Activated CD4-positive, alpha-beta T cell treated with anti-CD3 and anti-CD28 coated beads for 4 hours (primary cell): ENCODE measurements around the gene ALDH1A3.

Experiments used
- DNase-seq, 2 donors: peaks; one replicate each; pipeline ENCODE4 v3.0.0-alpha.2; 2020

Gene ALDH1A3

DNA sequence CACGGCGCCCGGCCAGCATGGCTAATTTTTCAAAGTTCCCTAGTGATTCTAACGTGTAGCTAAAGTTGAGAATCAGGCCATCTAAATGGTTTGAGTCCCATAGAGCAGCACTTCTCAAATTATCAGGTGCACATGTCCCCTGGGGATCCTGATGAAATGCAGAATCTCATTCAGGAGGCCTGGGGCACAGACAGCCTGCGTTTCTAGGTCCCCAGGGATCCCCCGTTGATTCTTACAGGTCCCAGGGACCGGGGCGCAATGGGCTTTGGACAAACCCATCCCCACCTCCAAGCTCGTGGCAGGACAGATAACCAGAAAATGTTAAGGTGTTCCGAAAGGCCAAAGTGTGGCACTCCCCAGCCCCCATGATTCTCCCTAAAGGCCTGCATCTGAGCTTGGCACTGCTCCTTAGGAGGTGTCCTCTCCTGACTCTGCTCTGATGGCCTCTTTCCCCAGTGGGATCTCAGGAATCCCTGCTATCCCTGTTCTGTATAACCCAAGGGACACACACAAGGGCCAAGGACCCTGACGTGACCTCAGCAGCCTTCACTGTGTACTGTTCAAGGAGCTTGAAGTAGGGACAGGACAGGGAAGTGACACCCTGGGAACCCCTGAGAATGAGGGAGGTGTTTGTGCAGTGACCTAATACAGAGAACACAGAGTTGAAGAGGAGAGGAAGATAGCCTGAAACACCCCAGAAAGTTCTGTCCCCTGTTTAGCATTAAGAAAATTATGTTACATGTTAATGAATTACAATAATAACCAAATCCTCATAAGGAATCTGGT, 47.5 kb downstream of the ALDH1A3 start:
- no peak for DNase-seq

DNA sequence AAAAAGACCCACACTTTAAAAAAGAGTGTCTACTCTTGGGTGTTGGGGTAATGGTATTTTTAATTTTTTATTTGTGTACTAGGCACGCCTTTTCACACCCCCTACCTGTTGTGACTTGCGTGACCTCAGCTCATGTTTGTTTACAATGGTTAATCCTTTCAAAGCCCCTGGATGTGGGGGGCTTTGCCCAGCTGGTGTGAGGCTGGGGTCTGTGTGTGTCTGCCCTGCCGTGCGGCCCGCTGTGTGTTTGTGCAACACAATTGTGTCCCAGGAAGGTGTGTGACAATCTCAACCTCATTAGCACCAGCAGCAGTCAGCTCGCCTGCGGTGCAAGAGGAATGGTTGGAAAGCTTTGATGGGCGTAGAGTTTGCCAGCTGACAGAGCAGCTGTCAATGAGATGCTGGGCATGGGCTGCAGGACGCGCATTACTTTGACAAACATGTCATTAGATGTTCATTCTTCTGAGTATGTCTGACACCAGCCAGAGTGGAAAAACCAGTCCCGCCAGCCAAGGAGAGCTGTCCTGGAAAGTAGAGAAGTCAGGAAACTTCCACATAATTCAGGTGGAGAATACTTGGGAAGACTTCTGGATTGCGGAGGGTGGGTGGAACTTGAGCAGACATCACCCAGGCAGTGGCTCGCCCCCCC, 49.1 kb downstream of the ALDH1A3 start:
- no peak for DNase-seq

DNA sequence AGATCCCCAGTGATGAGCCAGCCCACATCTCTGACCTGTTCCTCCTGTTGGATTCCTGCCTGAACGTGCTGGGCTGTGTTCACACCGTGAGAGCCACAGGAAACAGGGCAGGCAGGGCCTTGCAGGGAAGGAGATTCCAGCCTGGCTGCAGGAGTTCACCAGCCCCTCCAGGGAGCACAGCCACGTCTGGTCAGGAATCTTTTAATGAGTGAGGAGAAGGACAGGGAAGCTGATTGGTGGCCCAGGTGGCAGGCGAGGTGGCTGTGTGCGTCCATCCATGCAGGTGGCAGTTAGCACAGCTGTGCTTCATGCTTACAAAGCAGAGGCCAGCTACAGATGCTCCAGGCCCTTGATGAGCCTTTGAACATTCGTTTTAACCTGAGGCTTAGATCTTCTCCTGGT, 50.0 kb downstream of the ALDH1A3 start:
- DNase-seq = no peak

DNA sequence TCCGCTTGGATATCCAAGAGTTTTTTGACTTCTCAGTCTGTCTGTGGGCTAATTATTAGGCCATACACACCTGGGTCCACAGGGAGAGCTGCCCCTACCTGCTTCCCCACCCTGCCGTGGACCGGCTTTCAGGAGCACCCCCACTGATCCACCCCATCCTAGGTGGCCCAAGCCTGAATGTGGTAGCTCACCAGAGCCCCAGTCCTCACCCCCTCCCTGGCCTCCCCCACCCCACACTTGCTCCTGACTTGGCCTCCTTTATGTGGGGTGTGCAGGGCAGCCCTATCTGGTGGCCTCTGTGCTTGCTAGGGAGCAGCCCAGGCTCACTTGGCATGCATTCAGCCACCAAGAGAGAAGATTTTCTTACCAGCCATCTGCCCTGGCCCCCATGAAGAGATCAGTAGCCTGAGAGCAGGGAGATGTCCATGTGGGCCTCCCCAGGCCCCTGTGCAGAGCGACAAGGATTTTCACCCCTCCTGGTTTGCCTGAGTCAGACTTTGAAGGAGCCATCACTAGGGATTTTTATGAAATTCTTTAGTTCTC, 50.7 kb downstream of the ALDH1A3 start:
- DNase-seq = no peak

DNA sequence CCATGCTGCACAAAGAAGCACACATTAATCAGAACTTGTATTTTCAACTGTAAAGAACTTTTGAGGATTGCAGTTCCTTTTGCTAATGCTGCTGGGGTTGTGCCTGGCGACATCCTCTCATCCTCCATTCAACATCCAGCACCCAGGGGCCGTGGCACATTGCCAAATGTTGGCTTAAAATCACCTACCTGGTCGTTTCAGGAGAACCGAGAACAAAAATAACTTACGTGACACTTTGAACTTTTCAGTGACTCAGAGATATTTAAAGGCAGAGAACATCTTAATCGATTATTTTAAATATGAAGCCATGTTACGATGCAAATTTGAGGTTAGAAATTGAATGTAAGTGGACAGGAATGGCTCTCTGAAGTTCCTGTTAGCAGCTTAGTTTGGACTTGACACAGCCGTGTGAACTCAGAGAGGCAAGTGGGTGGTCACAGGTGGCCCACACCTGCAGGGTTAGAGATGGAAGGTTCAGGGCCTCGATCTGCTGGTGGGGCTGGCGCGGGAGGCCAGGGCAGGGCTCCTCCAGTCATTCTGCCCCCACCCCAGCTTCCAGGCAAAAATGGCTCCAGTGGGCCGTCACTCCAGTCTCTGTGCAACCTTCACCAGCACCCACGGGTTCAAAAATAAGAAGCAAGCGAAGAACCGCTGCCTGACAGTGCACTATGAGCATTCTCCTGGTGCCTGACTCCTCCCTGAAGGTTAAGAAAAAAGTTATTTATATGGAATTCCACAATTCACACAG, 51.7 kb downstream of the ALDH1A3 start:
- DNase-seq = no peak

DNA sequence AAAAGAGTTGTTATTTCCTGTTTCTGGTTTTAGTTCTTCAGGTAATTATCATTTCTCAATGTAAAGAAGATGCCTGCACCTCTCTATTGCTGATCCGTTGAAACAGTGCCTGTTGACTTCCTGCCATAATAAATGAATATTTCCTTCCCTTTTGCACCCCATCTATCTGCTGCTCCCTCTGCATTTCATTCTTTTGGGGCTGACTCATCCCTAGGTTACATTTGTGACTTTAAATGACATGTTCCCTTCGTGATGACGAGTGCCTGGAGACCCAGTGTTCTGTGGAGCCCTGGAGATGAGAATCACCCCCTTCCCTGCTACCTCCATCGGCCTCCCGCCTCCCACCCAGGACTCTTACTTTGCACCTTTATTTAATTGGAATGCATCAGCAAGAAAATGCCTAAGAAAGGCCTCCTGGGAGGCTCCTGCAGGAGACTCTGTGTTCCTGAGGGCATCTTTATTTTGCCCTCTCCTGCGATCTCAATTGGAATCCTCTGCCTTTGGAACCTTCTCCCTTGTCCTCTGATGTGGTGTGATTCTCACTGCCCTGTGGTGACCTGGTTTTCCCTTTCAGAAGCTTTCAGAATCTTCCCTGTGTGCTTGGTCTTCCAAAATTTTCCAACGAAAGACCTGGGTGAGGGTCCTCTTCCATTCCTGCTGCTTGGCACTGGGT, 53.2 kb downstream of the ALDH1A3 start:
- no peak for DNase-seq

DNA sequence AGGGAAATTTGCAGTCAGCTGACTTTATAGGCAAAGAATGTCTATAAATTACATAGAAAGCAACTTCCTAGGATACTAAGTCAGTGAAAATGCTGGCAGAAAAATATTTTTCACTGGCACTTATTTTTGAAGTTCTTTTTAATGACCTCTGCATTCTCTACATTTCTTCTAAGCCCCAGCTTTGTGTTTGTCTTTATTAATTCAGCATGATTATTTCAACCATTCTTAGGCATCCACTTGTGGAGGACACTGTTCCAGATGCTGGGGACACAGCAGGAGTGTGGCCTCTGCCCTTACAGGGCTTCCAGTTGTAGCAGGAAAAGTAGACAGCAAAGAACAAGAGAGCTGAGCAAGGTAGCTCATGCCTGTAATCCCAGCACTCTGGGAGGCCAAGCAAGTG, 54.5 kb downstream of the ALDH1A3 start:
- no peak for DNase-seq

DNA sequence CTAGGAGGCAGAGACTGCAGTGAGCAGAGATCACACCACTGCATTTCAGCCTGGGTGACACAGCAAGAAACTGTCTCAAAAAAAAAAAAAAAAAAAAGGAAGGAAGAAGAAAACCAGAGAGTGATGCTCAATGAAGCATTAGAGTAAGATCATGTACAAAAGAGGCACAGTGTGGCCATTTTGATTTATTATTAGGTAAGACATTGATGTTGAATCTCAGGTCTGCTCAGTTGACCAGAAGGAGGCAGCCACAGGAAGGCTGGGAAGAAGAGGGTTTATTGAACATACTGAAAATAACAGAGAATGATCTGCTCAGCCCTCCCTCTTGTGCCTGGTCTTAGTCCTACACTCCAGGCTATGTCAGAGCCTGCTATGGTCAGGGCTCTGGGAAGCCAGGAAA, 55.1 kb downstream of the ALDH1A3 start:
- no peak for DNase-seq

DNA sequence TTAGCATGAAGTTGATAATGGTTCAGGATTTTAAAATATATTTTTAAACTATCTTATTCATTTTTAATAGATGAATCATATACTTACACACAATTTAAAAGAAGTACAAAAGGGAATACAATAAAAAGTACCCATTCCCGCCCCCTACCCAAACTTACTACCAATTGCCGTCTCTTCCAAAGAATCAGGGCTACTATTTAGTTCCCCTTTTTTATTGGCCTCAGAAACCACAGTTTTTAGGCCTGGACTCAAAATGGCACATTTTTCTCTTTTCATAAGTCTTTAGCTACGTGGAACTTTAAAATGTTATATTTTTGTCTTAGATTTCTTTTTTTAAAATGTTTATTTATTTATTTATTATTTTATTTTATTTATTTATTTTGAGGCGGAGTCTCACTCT, 57.5 kb downstream of the ALDH1A3 start:
- DNase-seq = no peak

DNA sequence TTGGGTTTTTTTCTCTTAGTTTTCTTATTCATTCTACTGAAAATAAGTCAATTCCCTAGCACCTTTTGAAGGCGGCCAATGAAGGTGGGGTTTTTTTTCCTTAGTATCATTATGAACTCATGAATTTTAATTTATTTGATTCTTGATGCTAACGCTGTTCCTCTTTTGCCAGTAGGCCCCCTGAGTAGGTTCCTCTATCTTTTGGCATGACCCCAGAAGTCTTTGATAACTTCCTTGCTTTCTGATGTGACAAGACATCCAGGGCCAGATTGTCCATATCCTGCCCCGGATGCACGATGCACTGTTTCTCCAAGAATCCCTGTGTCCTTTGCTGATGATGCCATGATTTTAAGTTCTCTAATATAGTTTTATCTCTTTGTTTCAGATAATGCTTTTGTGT, 60.2 kb downstream of the ALDH1A3 start:
- DNase-seq = no peak

DNA sequence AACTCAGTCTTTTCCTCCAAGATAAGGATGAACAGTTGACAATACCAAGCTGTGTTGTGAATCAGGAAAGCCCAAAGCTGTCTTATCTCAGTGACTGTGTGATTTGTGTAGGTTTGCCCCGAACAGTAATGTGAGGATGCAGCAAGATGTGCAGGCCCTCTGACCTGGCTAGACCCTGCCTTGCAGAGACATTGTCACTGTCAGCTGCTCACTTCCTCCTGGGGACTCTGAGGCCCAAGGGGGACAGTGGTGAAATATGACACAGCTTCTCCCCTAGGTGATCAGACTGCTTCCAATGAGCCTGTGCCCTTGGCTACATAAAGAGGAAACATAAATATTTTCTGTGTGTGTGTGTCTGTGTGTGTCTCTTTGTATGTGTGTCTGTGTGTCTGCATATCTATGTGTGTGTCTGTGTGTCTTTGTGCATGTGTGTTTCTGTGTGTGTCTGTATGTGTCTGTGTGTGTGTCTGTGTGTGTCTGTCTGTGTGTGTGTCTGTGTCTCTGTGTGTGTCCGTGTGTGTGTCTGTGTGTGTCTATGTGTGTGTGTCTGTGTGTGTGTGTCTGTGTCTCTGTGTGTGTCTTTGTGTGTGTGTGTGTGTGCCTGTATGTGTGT, 61.2 kb downstream of the ALDH1A3 start:
- DNase-seq = no peak

DNA sequence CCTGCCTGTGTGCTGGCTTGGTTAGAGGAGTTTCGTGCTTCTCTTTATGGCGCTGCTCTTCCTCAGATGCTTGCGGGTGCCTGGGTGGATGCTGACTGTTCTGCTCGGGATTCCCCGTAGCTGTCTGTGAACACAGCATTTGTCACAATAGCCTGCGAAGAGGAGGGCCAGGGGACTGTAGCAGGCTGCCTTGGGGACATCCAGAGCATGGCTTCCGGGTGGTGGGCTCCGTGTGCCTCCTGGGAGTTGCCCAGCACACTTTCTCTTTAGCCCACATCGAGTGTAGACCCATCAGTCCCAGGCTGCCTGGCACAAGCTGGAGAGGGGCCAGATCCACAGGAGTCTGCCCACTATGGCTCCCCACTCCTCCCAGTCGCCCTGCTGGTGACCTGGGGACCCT, 61.9 kb downstream of the ALDH1A3 start:
- no peak for DNase-seq

DNA sequence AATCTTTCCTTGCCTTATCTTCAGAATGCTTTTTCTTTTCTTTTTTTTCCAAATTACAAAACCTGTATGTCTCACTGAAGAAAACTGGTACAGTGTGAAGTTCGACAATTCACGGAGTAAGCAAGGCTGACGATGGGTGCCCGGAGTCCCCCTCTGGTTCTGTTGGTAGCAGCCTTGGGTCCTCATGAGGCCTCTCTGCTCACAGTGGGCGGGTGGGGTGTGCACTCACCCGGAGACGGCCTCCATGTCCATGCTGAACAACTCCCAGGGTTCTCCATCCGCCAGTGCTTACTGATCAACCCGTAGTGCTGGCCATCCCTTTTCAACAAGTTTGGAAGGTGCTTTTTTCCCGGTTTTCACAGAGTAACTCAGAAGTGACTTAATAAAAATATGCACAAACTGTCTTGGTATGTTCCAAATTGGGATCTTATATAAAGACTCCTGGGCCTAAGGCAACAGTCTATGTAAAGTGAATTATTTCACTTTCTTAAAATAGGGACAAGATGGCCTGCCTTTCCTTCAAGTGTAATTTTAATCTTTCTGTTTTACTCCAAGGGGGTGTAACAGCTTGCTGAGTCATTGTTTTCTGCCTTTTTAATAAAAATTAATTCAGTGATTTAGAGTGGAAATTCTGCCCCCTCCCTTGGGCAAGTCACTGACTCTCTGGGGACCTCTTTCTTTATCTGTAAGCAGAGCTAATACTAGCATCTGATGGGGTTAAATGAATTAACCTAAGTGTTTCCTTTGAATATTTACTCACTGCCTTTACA, 63.2 kb downstream of the ALDH1A3 start:
- DNase-seq = no peak

DNA sequence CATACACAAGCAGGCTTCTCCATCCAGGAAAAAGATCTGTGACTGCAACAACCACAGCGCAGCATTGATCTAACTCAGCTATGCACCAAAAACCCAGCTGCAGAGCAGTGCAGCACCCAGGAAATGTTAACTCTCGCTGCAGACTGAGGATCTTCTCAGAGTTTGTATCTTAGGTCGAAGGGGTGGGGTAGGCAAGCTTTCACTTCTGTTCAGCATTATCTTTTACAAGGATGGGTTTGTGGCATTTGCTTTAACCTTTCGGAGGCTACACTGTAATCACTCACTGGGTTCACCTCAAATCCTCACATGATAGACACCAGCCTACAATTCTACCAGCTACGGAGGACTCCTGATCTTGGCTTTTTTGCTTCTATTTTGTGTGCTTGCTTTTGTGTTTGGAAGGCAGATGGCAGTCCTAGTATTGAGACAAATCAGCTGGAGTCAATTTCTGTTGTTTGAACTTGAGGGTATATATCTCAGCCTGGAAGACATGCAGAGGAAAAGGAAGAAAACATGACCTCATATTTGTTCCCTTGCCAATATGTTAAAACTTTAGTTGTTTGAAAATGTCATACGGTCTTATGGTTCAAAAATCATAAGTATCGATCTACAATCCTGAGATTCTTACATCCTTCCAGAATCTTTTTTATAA, 64.7 kb downstream of the ALDH1A3 start:
- no peak for DNase-seq

DNA sequence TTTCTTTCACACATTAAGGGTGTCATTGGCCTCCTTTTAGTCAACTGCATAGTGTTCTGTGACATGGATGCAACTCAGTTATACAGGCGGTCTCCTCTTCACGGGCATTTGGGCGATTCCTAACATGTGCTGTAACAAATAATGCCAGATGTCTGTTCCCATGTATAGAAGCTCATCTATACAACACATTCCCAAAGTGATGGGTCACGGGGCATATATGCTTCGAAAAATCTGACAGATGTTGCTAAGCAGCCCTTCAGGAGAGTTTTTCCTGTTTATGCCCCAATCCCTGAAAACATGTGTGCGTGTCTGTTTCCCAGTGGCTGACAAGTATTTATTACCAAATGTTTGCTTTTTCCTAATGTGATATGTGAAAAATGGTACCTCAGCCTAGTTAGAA, 65.4 kb downstream of the ALDH1A3 start:
- no peak for DNase-seq

DNA sequence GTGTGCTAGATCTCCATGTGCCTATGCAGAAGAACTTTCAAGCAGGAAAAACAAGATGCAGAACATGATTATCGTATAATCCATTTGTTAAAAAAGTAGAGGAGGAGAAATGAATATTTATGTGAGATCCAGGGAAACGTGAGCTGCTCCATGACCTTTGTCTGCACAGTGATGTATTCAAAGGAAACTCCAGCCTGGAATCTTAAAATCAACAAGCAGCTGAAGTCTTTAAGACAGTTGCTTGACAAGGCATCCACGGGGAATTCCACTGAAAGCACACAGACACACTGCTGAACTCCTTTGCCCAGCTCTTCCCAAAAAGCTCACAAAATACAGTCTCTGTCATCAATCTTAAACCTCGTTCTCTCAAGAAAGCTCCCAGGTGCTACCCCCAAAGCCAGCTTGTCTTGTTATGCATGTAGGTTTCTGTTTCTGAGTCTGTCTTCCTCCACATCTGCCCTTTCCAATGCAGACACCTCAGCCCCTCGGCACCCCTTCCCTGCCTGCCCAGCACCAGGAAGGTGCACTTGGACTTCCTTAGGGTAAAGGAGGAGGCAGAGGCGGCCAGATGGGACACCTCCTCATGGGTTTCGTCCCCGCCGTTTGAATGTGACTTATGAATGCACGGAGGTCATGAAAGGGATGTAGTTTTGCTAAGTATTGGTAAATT, 68.3 kb downstream of the ALDH1A3 start:
- DNase-seq = no peak

DNA sequence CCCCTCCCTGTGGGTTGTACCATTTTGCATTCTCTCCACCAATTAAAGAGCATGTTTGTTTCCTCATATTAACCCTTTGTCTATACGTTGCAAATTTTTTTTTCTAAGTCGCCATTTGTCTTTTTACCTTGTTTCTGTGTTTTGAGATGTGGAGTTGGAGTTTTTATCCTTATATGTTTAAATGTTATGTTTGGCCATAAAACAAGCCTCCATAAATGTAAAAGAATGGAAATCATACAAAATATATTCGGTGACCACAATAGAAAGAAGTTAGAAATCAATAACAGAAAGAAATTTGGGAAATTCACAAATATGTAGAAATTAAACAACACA, 68.8 kb downstream of the ALDH1A3 start:
- DNase-seq = no peak

DNA sequence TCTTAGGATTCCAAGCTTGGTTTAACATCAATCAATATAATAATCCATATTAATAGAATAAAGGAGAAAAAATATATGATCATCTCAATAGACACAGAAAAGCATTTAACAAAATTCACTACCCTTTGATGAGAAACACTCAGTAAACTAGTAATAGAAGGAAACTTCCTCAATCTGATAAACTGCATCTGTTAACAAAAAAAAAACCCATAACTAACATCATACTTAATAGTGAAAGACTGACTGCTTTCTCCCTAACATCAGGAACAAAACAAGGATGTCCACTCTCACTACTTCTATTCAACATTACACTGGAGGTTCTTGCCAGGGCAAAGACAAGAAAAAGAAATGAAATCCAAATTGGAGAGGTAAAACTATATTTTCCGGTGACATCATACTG, 70.1 kb downstream of the ALDH1A3 start:
- no peak for DNase-seq

DNA sequence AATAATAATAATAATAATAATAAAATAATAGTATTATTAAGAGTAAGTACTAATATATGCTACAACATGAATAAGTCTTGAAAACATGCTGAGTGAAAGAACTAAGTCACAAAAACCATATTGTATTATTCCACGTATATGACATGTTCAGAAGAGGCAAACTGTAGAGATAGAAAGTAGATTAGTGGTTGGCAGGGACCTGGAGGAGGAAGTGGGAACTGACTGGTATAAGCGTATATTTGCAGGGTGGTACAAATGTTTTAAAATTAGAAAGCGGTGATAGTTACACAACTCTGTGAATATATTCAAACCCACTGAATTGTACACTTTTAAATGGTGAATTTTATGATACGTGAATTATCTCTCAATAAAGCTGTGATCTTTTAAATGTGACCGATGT, 72.3 kb downstream of the ALDH1A3 start:
- DNase-seq = no peak

DNA sequence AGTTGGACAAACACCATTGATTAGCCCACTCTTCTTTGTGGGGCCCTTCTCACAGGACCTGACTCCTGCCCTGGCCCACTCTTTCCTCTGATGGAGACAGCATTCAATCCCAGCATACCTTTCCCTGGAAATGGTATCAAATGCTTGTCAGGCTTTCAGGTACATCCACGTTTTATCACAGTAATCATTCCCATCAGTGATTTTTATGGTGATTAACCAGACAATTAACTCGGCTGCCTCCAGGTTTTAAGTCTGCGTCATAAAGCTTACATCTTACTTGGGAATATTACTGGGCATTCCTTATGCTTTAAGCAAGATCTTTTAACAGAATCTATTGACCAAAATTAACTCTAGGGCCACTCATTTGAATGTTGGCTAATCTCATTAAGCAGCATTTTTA, 72.9 kb downstream of the ALDH1A3 start:
- no peak for DNase-seq
